DMS79 (cell line): ENCODE results near the gene BCOR.

ENCODE experiments used
- DNase-seq: peaks from one replicate; lab custom pipeline; 2025; lab: John Stamatoyannopoulos, UW

BCOR gene

GRCh38 chrX:40003428-40004245 is 94.1 kb downstream of the BCOR start:
- no peak for DNase-seq

DNA sequence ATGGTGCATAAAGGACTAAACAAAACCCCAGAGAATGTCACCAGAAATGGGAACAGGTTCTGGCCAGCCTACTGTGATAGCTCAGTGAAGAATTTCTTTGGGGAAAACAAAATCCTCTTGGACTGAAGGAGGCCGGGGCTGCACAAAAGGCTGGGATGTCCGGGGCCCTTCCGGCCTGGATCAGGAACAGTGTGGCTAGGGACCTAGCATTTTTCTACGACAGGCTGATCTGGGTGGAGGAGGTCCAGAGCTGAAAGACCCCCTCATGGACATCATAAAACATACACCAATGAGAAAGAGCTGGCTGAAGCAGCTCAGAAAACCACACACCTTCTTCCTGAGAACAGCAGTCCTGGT is 94.7 kb downstream of the BCOR start:
- DNase-seq: no peak
